SK-N-SH treated with all-trans-retinoic acid at 6 μM for 48 hours (cell line): ENCODE data around the gene TMEM178A.

ENCODE experiments used
- ATAC-seq: fragments of 200-7000 bp; cut with Tn5 transposase; 3 replicates; pipeline ENCODE4 v1.9.1; 2020; ENCODE audit warnings: mild to moderate bottlenecking, moderate library complexity
- CSDC2 ChIP-seq: fragments of 250-450 bp; sonication (Bioruptor Pico); IDR thresholded peaks from 2 replicates; pipeline ENCODE4 v1.5.0; 2020; ENCODE audit warnings: mild to moderate bottlenecking, moderate library complexity
- ESRRG ChIP-seq: fragments of 250-450 bp; sonication (Bioruptor Pico); IDR thresholded peaks from 2 replicates; pipeline ENCODE4 v1.6.1; 2021; ENCODE audit warnings: mild to moderate bottlenecking
- GLIS3 ChIP-seq: fragments of 250-450 bp; sonication (Bioruptor Pico); IDR thresholded peaks from 2 replicates; pipeline ENCODE4 v1.5.0; 2020; ENCODE audit warnings: mild to moderate bottlenecking, moderate library complexity
- OSR1 ChIP-seq: fragments of 250-450 bp; sonication (Bioruptor Pico); IDR thresholded peaks from 2 replicates; pipeline ENCODE4 v1.8.0; 2022; ENCODE audit warnings: moderate library complexity, mild to moderate bottlenecking, inconsistent platforms
- PPARA ChIP-seq: fragments of 250-450 bp; sonication (Bioruptor Pico); IDR thresholded peaks from 2 replicates; pipeline ENCODE4 v1.5.0; 2020; ENCODE audit warnings: mild to moderate bottlenecking, borderline replicate concordance
- RARB ChIP-seq: fragments of 250-450 bp; sonication (Bioruptor Pico); IDR thresholded peaks from 2 replicates; pipeline ENCODE4 v1.8.0; 2021; ENCODE audit warnings: mild to moderate bottlenecking, moderate library complexity
- SNAI2 ChIP-seq: fragments of 250-450 bp; sonication (Bioruptor Pico); IDR thresholded peaks from 2 replicates; pipeline ENCODE4 v1.5.0; 2020; ENCODE audit warnings: mild to moderate bottlenecking, moderate library complexity
- TCF4 ChIP-seq: fragments of 250-450 bp; sonication (Bioruptor Pico); IDR thresholded peaks from 2 replicates; pipeline ENCODE4 v1.8.0; 2021; ENCODE audit warnings: mild to moderate bottlenecking, moderate library complexity, borderline replicate concordance
- ZC3H10 ChIP-seq: fragments of 250-450 bp; sonication (Bioruptor Pico); IDR thresholded peaks from 2 replicates; pipeline ENCODE4 v1.5.1; 2021; ENCODE audit warnings: mild to moderate bottlenecking, moderate library complexity
- ZFP3 ChIP-seq: fragments of 250-450 bp; sonication (Bioruptor Pico); IDR thresholded peaks from 2 replicates; pipeline ENCODE4 v1.5.0; 2020; ENCODE audit warnings: mild to moderate bottlenecking, moderate library complexity
- ZFP30 ChIP-seq: fragments of 450-650 bp; formaldehyde crosslinking; IDR thresholded peaks from 2 replicates; pipeline ENCODE4 v1.5.0; 2022; ENCODE audit warnings: mild to moderate bottlenecking, moderate library complexity
- ZNF565 ChIP-seq: fragments of 450-650 bp; formaldehyde crosslinking; conservative IDR thresholded peaks from 2 replicates; pipeline ENCODE4 v1.5.0; 2020; ENCODE audit warnings: low read depth, mild to moderate bottlenecking, moderate library complexity
- ZNF70 ChIP-seq: fragments of 450-650 bp; formaldehyde crosslinking; IDR thresholded peaks from 2 replicates; pipeline ENCODE4 v1.5.0; 2020; ENCODE audit warnings: mild to moderate bottlenecking, moderate library complexity
- ZNF8 ChIP-seq: fragments of 450-650 bp; formaldehyde crosslinking; IDR thresholded peaks from 2 replicates; pipeline ENCODE4 v1.5.0; 2020; ENCODE audit warnings: mild to moderate bottlenecking, moderate library complexity
- TF ChIP-seq, protein P1 (sequence below): fragments of 250-450 bp; sonication (Bioruptor Pico); IDR thresholded peaks from 2 replicates; pipeline ENCODE4 v1.8.0; 2021; ENCODE audit warnings: low read depth, mild to moderate bottlenecking, moderate library complexity, borderline replicate concordance
- TF ChIP-seq, protein P2 (sequence below): fragments of 250-450 bp; sonication (Bioruptor Pico); IDR thresholded peaks from 2 replicates; pipeline ENCODE4 v1.5.1; 2021; ENCODE audit warnings: mild to moderate bottlenecking, moderate library complexity
- TF ChIP-seq, protein P3 (sequence below): fragments of 250-450 bp; sonication (Bioruptor Pico); IDR thresholded peaks from 2 replicates; pipeline ENCODE4 v1.5.1; 2020; ENCODE audit warnings: low read depth, mild to moderate bottlenecking, moderate library complexity
- TF ChIP-seq, protein P4 (sequence below): fragments of 250-450 bp; sonication (Bioruptor Pico); IDR thresholded peaks from 2 replicates; pipeline ENCODE4 v1.8.0; 2020; ENCODE audit warnings: mild to moderate bottlenecking, moderate library complexity, borderline replicate concordance
- TF ChIP-seq, protein P5 (sequence below): fragments of 250-450 bp; sonication (Bioruptor Pico); IDR thresholded peaks from 2 replicates; pipeline ENCODE4 v1.5.0; 2020; ENCODE audit warnings: mild to moderate bottlenecking, moderate library complexity

Gene TMEM178A

DNA sequence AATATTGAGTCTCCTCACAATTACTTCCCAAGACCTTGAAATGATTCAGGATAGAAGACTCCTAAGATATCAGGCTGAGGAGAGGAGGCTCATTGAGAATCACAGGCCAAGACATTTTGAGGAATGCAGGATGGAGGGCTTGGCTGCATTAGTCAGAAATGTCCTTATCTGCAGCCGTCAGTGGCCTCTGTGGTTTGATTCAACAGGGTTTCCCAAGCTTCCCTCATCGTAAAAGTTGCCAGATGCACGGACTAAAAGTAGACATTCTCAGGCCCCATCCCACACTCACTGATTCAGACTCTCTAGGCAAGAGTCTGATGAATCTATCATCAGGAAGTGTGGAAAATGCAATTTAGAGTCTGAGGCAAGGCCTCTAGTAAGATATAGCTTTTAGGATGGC is 34.0 kb upstream of the TMEM178A start (continued):
- TF ChIP-seq, protein P1, sequence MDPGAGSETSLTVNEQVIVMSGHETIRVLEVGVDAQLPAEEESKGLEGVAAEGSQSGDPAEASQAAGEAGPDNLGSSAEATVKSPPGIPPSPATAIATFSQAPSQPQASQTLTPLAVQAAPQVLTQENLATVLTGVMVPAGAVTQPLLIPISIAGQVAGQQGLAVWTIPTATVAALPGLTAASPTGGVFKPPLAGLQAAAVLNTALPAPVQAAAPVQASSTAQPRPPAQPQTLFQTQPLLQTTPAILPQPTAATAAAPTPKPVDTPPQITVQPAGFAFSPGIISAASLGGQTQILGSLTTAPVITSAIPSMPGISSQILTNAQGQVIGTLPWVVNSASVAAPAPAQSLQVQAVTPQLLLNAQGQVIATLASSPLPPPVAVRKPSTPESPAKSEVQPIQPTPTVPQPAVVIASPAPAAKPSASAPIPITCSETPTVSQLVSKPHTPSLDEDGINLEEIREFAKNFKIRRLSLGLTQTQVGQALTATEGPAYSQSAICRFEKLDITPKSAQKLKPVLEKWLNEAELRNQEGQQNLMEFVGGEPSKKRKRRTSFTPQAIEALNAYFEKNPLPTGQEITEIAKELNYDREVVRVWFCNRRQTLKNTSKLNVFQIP (CRISPR knock-in tag) = no peak
- TF ChIP-seq ZNF565 (CRISPR knock-in tag) = no peak
- TF ChIP-seq OSR1 = no peak
- TF ChIP-seq, protein P2, sequence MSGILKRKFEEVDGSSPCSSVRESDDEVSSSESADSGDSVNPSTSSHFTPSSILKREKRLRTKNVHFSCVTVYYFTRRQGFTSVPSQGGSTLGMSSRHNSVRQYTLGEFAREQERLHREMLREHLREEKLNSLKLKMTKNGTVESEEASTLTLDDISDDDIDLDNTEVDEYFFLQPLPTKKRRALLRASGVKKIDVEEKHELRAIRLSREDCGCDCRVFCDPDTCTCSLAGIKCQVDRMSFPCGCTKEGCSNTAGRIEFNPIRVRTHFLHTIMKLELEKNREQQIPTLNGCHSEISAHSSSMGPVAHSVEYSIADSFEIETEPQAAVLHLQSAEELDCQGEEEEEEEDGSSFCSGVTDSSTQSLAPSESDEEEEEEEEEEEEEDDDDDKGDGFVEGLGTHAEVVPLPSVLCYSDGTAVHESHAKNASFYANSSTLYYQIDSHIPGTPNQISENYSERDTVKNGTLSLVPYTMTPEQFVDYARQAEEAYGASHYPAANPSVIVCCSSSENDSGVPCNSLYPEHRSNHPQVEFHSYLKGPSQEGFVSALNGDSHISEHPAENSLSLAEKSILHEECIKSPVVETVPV (CRISPR knock-in tag) = no peak
- no peak for TF ChIP-seq RARB (CRISPR knock-in tag)
- no peak for TF ChIP-seq ZC3H10

DNA sequence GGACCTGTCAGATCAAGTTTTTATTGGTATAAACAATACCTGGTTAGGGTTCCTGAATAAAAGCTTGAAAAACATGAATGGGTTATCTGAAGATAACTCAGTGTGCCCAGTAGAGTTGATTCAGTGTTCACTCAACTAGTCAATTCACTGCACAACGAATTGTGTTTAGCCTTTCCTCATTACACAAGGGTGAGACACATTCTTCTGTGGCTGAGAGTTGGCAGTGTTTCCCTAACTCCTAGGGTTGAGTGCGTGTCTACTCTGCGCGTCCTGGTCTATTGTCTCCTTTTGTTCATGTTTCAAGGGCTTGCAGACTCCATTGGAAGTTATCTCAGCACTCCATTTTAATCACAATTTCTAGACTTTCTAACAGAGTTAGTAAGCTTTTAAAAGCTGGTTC is 32.8 kb upstream of the TMEM178A start:
- TF ChIP-seq GLIS3 (no peak), OSR1 (no peak), CSDC2 (CRISPR knock-in tag) (no peak), TCF4 (CRISPR knock-in tag) (no peak), PPARA (no peak), ZNF70 (CRISPR knock-in tag) (no peak)
- TF ChIP-seq, protein P3, sequence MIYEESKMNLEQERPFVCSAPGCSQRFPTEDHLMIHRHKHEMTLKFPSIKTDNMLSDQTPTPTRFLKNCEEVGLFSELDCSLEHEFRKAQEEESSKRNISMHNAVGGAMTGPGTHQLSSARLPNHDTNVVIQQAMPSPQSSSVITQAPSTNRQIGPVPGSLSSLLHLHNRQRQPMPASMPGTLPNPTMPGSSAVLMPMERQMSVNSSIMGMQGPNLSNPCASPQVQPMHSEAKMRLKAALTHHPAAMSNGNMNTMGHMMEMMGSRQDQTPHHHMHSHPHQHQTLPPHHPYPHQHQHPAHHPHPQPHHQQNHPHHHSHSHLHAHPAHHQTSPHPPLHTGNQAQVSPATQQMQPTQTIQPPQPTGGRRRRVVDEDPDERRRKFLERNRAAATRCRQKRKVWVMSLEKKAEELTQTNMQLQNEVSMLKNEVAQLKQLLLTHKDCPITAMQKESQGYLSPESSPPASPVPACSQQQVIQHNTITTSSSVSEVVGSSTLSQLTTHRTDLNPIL (CRISPR knock-in tag) = no peak
- ATAC-seq = no peak

DNA sequence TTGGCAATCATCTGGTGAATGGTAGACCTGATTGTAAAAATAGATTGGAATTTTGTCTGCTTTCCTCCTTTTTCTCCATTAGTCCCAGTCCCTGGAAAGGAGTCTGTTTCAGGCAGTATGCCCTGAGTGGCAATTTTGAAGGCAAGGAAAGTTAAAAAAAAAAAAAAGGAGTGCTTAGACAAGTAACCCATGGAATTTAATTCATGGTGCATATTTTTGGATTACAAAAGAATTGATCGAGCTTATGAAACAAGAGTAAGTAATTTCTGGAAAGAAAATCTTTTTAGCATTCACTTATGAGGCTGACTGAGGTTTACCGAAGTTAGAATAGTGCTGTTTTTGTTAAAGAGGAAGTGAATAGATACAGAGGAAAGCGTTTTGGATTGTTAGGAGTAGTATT is 29.4 kb upstream of the TMEM178A start:
- TF ChIP-seq OSR1 (no peak), CSDC2 (CRISPR knock-in tag) (no peak), ESRRG (CRISPR knock-in tag) (no peak), ZNF8 (CRISPR knock-in tag) (no peak), ZNF70 (CRISPR knock-in tag) (no peak), SNAI2 (CRISPR knock-in tag) (no peak), ZC3H10 (no peak), RARB (CRISPR knock-in tag) (no peak), GLIS3 (no peak)
- TF ChIP-seq, protein P4, sequence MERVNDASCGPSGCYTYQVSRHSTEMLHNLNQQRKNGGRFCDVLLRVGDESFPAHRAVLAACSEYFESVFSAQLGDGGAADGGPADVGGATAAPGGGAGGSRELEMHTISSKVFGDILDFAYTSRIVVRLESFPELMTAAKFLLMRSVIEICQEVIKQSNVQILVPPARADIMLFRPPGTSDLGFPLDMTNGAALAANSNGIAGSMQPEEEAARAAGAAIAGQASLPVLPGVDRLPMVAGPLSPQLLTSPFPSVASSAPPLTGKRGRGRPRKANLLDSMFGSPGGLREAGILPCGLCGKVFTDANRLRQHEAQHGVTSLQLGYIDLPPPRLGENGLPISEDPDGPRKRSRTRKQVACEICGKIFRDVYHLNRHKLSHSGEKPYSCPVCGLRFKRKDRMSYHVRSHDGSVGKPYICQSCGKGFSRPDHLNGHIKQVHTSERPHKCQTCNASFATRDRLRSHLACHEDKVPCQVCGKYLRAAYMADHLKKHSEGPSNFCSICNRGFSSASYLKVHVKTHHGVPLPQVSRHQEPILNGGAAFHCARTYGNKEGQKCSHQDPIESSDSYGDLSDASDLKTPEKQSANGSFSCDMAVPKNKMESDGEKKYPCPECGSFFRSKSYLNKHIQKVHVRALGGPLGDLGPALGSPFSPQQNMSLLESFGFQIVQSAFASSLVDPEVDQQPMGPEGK = no peak
- TF ChIP-seq, protein P5, sequence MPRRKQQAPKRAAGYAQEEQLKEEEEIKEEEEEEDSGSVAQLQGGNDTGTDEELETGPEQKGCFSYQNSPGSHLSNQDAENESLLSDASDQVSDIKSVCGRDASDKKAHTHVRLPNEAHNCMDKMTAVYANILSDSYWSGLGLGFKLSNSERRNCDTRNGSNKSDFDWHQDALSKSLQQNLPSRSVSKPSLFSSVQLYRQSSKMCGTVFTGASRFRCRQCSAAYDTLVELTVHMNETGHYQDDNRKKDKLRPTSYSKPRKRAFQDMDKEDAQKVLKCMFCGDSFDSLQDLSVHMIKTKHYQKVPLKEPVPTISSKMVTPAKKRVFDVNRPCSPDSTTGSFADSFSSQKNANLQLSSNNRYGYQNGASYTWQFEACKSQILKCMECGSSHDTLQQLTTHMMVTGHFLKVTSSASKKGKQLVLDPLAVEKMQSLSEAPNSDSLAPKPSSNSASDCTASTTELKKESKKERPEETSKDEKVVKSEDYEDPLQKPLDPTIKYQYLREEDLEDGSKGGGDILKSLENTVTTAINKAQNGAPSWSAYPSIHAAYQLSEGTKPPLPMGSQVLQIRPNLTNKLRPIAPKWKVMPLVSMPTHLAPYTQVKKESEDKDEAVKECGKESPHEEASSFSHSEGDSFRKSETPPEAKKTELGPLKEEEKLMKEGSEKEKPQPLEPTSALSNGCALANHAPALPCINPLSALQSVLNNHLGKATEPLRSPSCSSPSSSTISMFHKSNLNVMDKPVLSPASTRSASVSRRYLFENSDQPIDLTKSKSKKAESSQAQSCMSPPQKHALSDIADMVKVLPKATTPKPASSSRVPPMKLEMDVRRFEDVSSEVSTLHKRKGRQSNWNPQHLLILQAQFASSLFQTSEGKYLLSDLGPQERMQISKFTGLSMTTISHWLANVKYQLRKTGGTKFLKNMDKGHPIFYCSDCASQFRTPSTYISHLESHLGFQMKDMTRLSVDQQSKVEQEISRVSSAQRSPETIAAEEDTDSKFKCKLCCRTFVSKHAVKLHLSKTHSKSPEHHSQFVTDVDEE (CRISPR knock-in tag) = no peak
- TF ChIP-seq, protein P2 (CRISPR knock-in tag) = no peak
- no peak for ATAC-seq

DNA sequence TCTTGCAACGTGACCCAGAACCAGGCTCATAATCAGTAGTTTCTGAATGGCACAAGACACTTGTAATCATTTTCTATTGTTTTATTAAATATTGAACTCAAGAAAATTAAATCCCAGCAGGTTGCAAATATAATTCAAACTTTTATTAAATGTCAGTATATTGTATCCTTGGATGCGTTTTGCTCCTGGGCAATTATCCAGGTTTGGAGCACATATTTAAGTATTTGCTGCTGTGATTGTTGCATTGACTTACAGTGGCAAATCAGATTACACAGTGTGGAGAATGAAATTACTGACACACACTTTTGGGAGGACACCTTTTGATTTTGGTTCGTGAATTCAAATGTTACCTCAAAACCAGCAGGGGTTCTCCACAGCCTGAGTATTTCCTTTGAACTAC is 27.1 kb upstream of the TMEM178A start:
- no peak for ATAC-seq
- TF ChIP-seq CSDC2 (CRISPR knock-in tag) (no peak), ZNF70 (CRISPR knock-in tag) (no peak), ZFP3 (no peak), ZNF8 (CRISPR knock-in tag) (no peak), RARB (CRISPR knock-in tag) (no peak), ZFP30 (CRISPR knock-in tag) (no peak), ESRRG (CRISPR knock-in tag) (no peak), GLIS3 (no peak)
- TF ChIP-seq, protein P5 (CRISPR knock-in tag) = no peak
- TF ChIP-seq, protein P2 (CRISPR knock-in tag) = no peak
- TF ChIP-seq, protein P3 (CRISPR knock-in tag) = no peak
